Neural cell (in vitro differentiated cells): Measurements from ENCODE around the gene LRMDA. TPM values are rescaled to one million over a fixed set of nuclear protein-coding genes. Genes with fewer than 3 reads are reported as not detected.

Experiments
- H2AFZ ChIP-seq: fragments of 200-600, 300-800 bp; sonication (generic), shearing (Covaris generic); 2 replicates; pipeline ENCODE4 v1.6.0; 2014; ENCODE audit warnings: low read depth, mild to moderate bottlenecking, antibody characterized with exemption, low read length, moderate library complexity
- H3F3A ChIP-seq: fragments of 200-600 bp; shearing (Covaris generic); 2 replicates; pipeline ENCODE4 v1.6.1; 2016; ENCODE audit warnings: mild to moderate bottlenecking, moderate library complexity, mixed read lengths, antibody characterized with exemption, low read length; ENCODE audit not compliant: insufficient read depth, poor library complexity, severe bottlenecking
- H3K27ac ChIP-seq: fragments of 200-600, 300-800 bp; sonication (generic), shearing (Covaris generic); 2 replicates; pipeline ENCODE4 v1.5.1; 2014; ENCODE audit warnings: mild to moderate bottlenecking, low read length, moderate library complexity
- H3K27me3 ChIP-seq: fragments of 300-800, 200-600 bp; sonication (generic), shearing (Covaris generic); 2 replicates; pipeline ENCODE4 v1.6.0; 2014; ENCODE audit warnings: mild to moderate bottlenecking, low read depth, low read length, moderate library complexity; ENCODE audit not compliant: insufficient read depth
- H3K36me3 ChIP-seq: fragments of 300-800, 200-600 bp; sonication (generic), shearing (Covaris generic); 2 replicates; pipeline ENCODE4 v1.5.1; 2014; ENCODE audit warnings: mild to moderate bottlenecking, antibody characterized with exemption, low read length, moderate library complexity; ENCODE audit not compliant: insufficient read depth
- H3K4me2 ChIP-seq: fragments of 300-800, 200-600 bp; sonication (generic), shearing (Covaris generic); 2 replicates; pipeline ENCODE4 v1.6.0; 2014; ENCODE audit warnings: mild to moderate bottlenecking, low read length
- H3K4me3 ChIP-seq: fragments of 300-800, 200-600 bp; sonication (generic), shearing (Covaris generic); 2 replicates; pipeline ENCODE4 v1.5.1; 2014; ENCODE audit warnings: mild to moderate bottlenecking, low read length, moderate library complexity
- H3K79me2 ChIP-seq: fragments of 200-600 bp; shearing (Covaris generic); replicated peaks from 2 replicates; pipeline ENCODE4 v1.6.0; 2014; ENCODE audit warnings: mild to moderate bottlenecking, low read length, moderate library complexity; ENCODE audit not compliant: insufficient read depth
- H3K9ac ChIP-seq: fragments of 300-800, 200-600 bp; sonication (generic), shearing (Covaris generic); 2 replicates; pipeline ENCODE4 v1.6.1; 2016; ENCODE audit warnings: mild to moderate bottlenecking, low read length, mixed read lengths
- H3K9me2 ChIP-seq: fragments of 200-600 bp; shearing (Covaris generic); 2 replicates; pipeline ENCODE4 v1.6.1; 2016; ENCODE audit warnings: mild to moderate bottlenecking, low read length, mixed read lengths; ENCODE audit not compliant: insufficient read depth
- H3K9me3 ChIP-seq: fragments of 200-600, 300-800 bp; sonication (generic), shearing (Covaris generic); 2 replicates; pipeline ENCODE4 v1.6.1; 2016; ENCODE audit warnings: mild to moderate bottlenecking, mixed run types, low read length, moderate library complexity, mixed read lengths
- H4K20me1 ChIP-seq: fragments of 200-600 bp; shearing (Covaris generic); 2 replicates; pipeline ENCODE4 v1.6.1; 2016; ENCODE audit warnings: mild to moderate bottlenecking, mixed run types; ENCODE audit not compliant: insufficient read depth
- CTCF ChIP-seq: fragments of 450-650 bp; IDR thresholded peaks from 2 replicates; pipeline ENCODE4 v1.5.1; 2014; ENCODE audit warnings: antibody characterized with exemption, mild to moderate bottlenecking, moderate library complexity; ENCODE audit not compliant: poor library complexity, severe bottlenecking
- EP300 ChIP-seq: fragments of 450-650 bp; conservative IDR thresholded peaks from 2 replicates; pipeline ENCODE4 v1.6.1; 2014; ENCODE audit warnings: antibody characterized with exemption, mild to moderate bottlenecking, moderate library complexity; ENCODE audit not compliant: poor library complexity, severe bottlenecking
- EZH2 ChIP-seq: fragments of 200-600, 300-800 bp; shearing (Covaris generic), sonication (generic); IDR thresholded peaks from 2 replicates; pipeline ENCODE4 v1.6.1; 2014; ENCODE audit warnings: antibody characterized with exemption, low read length, borderline replicate concordance, mild to moderate bottlenecking; ENCODE audit not compliant: insufficient read depth, poor library complexity, severe bottlenecking
- POLR2AphosphoS5 ChIP-seq: IDR thresholded peaks from 2 replicates; pipeline ENCODE4 v1.6.1; 2012
- RAD21 ChIP-seq: fragments of 450-650 bp; conservative IDR thresholded peaks from 2 replicates; pipeline ENCODE4 v1.6.1; 2014; ENCODE audit warnings: antibody characterized with exemption, mild to moderate bottlenecking, moderate library complexity
- REST ChIP-seq: IDR thresholded peaks from 2 replicates; pipeline ENCODE4 v1.6.1; 2012; ENCODE audit warnings: borderline replicate concordance
- SMC3 ChIP-seq: fragments of 450-650 bp; conservative IDR thresholded peaks from 2 replicates; pipeline ENCODE4 v1.6.1; 2014; ENCODE audit warnings: antibody characterized with exemption, mild to moderate bottlenecking, moderate library complexity; ENCODE audit not compliant: poor library complexity
- TAF1 ChIP-seq: IDR thresholded peaks from 2 replicates; pipeline ENCODE4 v1.6.1; 2012; ENCODE audit warnings: low read depth
- polyA plus RNA-seq: library from polyadenylated mRNA; depleted of rRNA; stranded (reverse); fragments of >200 nt; gene quantifications from 2 replicates; pipeline ENCODE4 v1.2.3, GENCODE V29; 2014

LRMDA gene
- polyA plus RNA-seq, 1 donor from 2014 or later = 5.6 TPM

- H3K4me2 ChIP-seq = no peak overlapping the region
Measured at GRCh38 chr10:75773231-75773780, 341.9 kb downstream of the LRMDA start.

GRCh38 chr10:75773813-75774782, 342.7 kb downstream of the LRMDA start:
- TF ChIP-seq REST (no peak), EP300 (no peak), TAF1 (no peak), EZH2 (no peak)
- H3K4me2 ChIP-seq = no peak overlapping the region

More at GRCh38 chr10:75773231-75773780, 341.9 kb downstream of the LRMDA start:
- H3K9ac ChIP-seq = no peak overlapping the region
- no peak overlapping the region for H3K27ac ChIP-seq
- no peak for TF ChIP-seq POLR2AphosphoS5
- no peak for TF ChIP-seq RAD21
- TF ChIP-seq TAF1 = no peak
- TF ChIP-seq EP300 = no peak
- no peak for TF ChIP-seq CTCF
- TF ChIP-seq SMC3 = no peak
- H2AFZ ChIP-seq = no peak overlapping the region
- H3K27me3 ChIP-seq = no peaks in the 10 kb centered on the region
- H4K20me1 ChIP-seq = no peaks in the 10 kb centered on the region
- no peaks in the 10 kb centered on the region for H3K9me3 ChIP-seq
- H3K9me2 ChIP-seq = no peaks in the 10 kb centered on the region
- no peaks in the 10 kb centered on the region for H3K79me2 ChIP-seq
- no peaks in the 10 kb centered on the region for H3F3A ChIP-seq
- no peak overlapping the region for H3K4me3 ChIP-seq
- H3K36me3 ChIP-seq = no peaks in the 10 kb centered on the region

More at GRCh38 chr10:75773813-75774782, 342.7 kb downstream of the LRMDA start:
- H3K9me2 ChIP-seq = no peaks in the 10 kb centered on the region
- H4K20me1 ChIP-seq = no peaks in the 10 kb centered on the region
- no peaks in the 10 kb centered on the region for H3K27me3 ChIP-seq
- no peak overlapping the region for H3K9ac ChIP-seq
- H3K36me3 ChIP-seq = no peaks in the 10 kb centered on the region
- H3K4me3 ChIP-seq = no peak overlapping the region
- H3K79me2 ChIP-seq = no peaks in the 10 kb centered on the region
- H3F3A ChIP-seq = no peaks in the 10 kb centered on the region
- H2AFZ ChIP-seq = no peak overlapping the region
- H3K9me3 ChIP-seq = no peaks in the 10 kb centered on the region
- H3K27ac ChIP-seq = no peak overlapping the region
